Measurements from ENCODE around the gene S100A12.
"Not testable (repeated sequence)": the region's sequence is repeated elsewhere in the genome, so short reads cannot be mapped to it uniquely, and the experiment has no call there.

DNA sequence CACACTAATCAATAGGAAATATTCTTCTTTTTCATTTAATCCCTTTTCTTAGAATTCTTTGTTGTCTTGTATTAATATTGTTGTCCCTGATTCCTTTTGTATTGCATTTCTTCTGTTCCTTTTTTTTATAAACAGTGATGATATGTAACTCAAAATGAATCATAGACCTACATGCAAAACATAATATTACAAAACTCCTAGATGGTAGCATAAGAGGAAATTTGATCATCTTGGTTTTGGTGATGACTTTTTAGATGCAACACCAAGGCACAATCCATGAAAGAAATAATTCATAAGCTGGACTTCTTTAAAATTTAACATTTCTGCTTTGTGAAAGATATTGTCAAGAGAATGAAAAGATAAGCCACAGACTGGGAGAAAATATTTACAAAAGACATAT, 38.5 kb upstream of the S100A12 start:
- TF ChIP-seq, protein P1, sequence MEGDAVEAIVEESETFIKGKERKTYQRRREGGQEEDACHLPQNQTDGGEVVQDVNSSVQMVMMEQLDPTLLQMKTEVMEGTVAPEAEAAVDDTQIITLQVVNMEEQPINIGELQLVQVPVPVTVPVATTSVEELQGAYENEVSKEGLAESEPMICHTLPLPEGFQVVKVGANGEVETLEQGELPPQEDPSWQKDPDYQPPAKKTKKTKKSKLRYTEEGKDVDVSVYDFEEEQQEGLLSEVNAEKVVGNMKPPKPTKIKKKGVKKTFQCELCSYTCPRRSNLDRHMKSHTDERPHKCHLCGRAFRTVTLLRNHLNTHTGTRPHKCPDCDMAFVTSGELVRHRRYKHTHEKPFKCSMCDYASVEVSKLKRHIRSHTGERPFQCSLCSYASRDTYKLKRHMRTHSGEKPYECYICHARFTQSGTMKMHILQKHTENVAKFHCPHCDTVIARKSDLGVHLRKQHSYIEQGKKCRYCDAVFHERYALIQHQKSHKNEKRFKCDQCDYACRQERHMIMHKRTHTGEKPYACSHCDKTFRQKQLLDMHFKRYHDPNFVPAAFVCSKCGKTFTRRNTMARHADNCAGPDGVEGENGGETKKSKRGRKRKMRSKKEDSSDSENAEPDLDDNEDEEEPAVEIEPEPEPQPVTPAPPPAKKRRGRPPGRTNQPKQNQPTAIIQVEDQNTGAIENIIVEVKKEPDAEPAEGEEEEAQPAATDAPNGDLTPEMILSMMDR (IDR thresholded peaks at IDR 0.05; ENCODE audit: poor library complexity), result not testable (repeated sequence)
- TF ChIP-seq EZH2phosphoT487 (IDR thresholded peaks at IDR 0.05; ENCODE audit: low read depth, severe bottlenecking, unreplicated experiment); EZH2 (IDR thresholded peaks at IDR 0.05; ENCODE audit: borderline replicate concordance): not testable (repeated sequence)

Data from hepatocyte (in vitro differentiated cells).